Measurements from ENCODE around the gene MAGEA4.

MAGEA4 gene

GRCh38 chrX:151929126-151929525 is 16.4 kb downstream of the MAGEA4 start:
- DNase-seq, result no peak

- no peak for DNase-seq
Observed at GRCh38 chrX:151935358-151935757, 22.7 kb downstream of the MAGEA4 start.

GRCh38 chrX:151938172-151938571 is 25.5 kb downstream of the MAGEA4 start:
- DNase-seq, result no peak

- DNase-seq, result no peak
Observed at GRCh38 chrX:151954730-151955129, 42.0 kb downstream of the MAGEA4 start.

- DNase-seq, result no peak
Observed at GRCh38 chrX:151958101-151958500, 45.4 kb downstream of the MAGEA4 start.

GRCh38 chrX:151962034-151962433 is 49.3 kb downstream of the MAGEA4 start:
- no peak for DNase-seq

GRCh38 chrX:151966236-151966635 is 53.5 kb downstream of the MAGEA4 start:
- no peak for DNase-seq

- DNase-seq, result no peak
Observed at GRCh38 chrX:151970027-151970426, 57.3 kb downstream of the MAGEA4 start.

GRCh38 chrX:151970661-151971060 is 58.0 kb downstream of the MAGEA4 start:
- no peak for DNase-seq

- no peak for DNase-seq
Observed at GRCh38 chrX:151973060-151973661, 60.5 kb downstream of the MAGEA4 start.

- DNase-seq, result no peak
Observed at GRCh38 chrX:151973851-151974335, 61.2 kb downstream of the MAGEA4 start.

Measured in T-helper 1 cell (primary cell).